Measurements from ENCODE around the gene CUTC.
"Not testable (repeated sequence)": the region's sequence is repeated elsewhere in the genome, so short reads cannot be mapped to it uniquely, and the experiment has no call there.

CUTC gene

GRCh38 chr10:99720387-99720786 is 11.6 kb upstream of the CUTC start:
- DNase-seq (ENCODE audit: low read depth): no peak
- no peak overlapping the region for H3K4me3 ChIP-seq (ENCODE audit: low read length)
- TF ChIP-seq, protein P1, sequence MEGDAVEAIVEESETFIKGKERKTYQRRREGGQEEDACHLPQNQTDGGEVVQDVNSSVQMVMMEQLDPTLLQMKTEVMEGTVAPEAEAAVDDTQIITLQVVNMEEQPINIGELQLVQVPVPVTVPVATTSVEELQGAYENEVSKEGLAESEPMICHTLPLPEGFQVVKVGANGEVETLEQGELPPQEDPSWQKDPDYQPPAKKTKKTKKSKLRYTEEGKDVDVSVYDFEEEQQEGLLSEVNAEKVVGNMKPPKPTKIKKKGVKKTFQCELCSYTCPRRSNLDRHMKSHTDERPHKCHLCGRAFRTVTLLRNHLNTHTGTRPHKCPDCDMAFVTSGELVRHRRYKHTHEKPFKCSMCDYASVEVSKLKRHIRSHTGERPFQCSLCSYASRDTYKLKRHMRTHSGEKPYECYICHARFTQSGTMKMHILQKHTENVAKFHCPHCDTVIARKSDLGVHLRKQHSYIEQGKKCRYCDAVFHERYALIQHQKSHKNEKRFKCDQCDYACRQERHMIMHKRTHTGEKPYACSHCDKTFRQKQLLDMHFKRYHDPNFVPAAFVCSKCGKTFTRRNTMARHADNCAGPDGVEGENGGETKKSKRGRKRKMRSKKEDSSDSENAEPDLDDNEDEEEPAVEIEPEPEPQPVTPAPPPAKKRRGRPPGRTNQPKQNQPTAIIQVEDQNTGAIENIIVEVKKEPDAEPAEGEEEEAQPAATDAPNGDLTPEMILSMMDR (IDR thresholded peaks at IDR 0.05; ENCODE audit: insufficient read depth, low read depth, low read length, missing control alignments): no peak

- TF ChIP-seq, protein P1 (IDR thresholded peaks at IDR 0.05; ENCODE audit: insufficient read depth, low read depth, low read length, missing control alignments): no peak
- peak; percentile 87 for DNase-seq (ENCODE audit: low read depth)
- no peak overlapping the region for H3K4me3 ChIP-seq (ENCODE audit: low read length)
Observed at GRCh38 chr10:99730026-99730425, 2.0 kb upstream of the CUTC start.

DNA sequence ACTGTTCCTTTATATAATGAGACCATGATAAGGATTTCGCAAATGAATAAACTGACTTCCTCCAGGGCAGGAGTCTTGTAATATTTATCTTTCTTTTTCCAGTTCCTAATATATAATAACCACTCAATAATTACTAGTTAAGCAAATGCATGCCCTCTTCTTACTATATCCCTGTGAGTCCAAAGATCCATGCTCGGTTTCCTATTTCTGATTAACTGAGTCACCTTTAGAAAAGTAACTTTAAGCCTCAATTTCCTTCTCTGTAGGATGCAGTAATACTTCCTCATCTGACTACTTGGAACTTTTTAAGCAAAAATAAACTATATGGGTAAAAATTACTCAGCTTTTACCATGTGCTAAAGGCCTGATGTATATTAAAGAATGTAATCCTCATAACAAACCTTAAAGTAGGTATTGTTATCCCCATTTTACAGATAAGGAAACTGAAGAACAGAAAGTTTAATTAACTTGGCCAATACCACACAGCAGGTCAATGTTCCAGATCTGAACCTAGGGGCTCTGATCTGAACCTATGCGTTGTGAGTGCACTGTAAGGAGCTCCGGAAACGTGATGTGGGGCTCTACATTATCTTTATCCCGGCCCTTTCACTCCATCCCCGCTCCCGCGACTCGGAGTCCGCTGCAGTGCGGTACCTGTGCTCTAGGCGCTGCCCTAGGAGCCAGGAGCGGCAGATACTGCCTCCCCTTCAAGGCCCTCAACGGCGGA is 565 bp upstream of the CUTC start:
- DNase-seq (ENCODE audit: low read depth): no peak
- TF ChIP-seq, protein P1 (IDR thresholded peaks at IDR 0.05; ENCODE audit: insufficient read depth, low read depth, low read length, missing control alignments): no peak
- H3K4me3 ChIP-seq (ENCODE audit: low read length): peak overlapping the region; percentile 98

DNA sequence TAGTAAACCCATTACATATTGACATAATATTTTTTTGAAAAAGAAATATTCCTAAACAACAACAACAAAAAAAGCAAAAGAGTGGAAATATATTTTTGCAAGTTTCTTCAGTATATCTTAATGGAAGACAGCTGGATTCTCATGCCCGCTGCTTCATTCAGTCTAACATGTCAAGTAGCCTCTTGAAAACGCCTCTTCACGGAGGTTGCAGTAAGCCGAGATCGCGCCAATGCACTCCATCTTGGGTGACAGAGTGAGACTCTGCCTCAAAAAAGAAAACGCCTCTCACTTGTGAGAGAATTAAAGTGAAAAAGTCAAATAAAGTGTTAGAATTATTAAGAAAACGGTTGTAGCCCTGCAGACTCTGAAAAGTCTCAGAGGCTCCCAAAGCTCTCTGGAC is 1.3 kb downstream of the CUTC start:
- DNase-seq (ENCODE audit: low read depth): peak; percentile 30
- peak overlapping the region; percentile 98 for H3K4me3 ChIP-seq (ENCODE audit: low read length)
- TF ChIP-seq, protein P1 (IDR thresholded peaks at IDR 0.05; ENCODE audit: insufficient read depth, low read depth, low read length, missing control alignments): no peak

GRCh38 chr10:99734111-99734510 is 2.1 kb downstream of the CUTC start:
- DNase-seq (ENCODE audit: low read depth); H3K4me3 ChIP-seq (ENCODE audit: low read length): not testable (repeated sequence)

DNA sequence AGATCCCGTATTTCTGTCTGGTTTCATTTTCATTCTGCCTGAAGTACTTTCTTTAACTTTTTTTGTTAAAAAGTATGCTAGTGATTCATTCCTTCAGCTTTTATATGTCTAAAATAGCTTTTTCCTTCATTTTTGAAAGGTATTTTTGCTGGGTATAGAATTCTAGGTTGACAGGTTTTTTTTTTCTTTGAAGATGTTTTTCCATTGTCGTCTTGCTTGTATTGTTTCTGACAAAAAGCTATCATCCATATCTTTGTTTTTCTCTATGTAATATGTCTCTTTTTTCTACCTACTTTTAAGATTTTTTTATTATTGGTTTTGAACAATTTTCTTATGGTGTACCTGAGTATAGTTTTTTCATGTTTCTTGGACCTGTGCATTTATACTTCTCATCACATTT is 8.2 kb downstream of the CUTC start:
- no peak for DNase-seq (ENCODE audit: low read depth)
- TF ChIP-seq, protein P1 (IDR thresholded peaks at IDR 0.05; ENCODE audit: insufficient read depth, low read depth, low read length, missing control alignments): no peak
- no peak overlapping the region for H3K4me3 ChIP-seq (ENCODE audit: low read length)

GRCh38 chr10:99740933-99741559 is 9.0 kb downstream of the CUTC start:
- no peak overlapping the region for H3K4me3 ChIP-seq (ENCODE audit: low read length)
- TF ChIP-seq, protein P1 (IDR thresholded peaks at IDR 0.05; ENCODE audit: insufficient read depth, low read depth, low read length, missing control alignments): no peak
- peak; percentile 36 for DNase-seq (ENCODE audit: low read depth)

All from epithelial cell of esophagus (primary cell).